GM12878 (cell line): ENCODE results near the gene CDR2. TPM values are rescaled to one million over a fixed set of nuclear protein-coding genes. Genes with fewer than 3 reads are reported as not detected.
A peak's percentile ranks its signal among the peaks of the same experiment; 100 is the strongest.

ENCODE experiments used
- ATAC-seq: fragments of 200-7000 bp; cut with Tn5 transposase; 3 replicates; pipeline ENCODE4 v1.9.1; 2020; ENCODE audit warnings: mild to moderate bottlenecking, moderate library complexity
- BruUV-seq: library from RNA; stranded (reverse); fragments of 400-500 nt; replicated peaks from 2 replicates; lab custom pipeline; 2021; lab: Mats Ljungman, UMichigan
- CTCF ChIA-PET: fragments of 300-600 bp; sonication (Branson Sonifier 250); formaldehyde crosslinking; extraction: SDS; loops from one replicate; lab custom pipeline; 2021; ENCODE audit warnings: inconsistent platforms; lab: Yijun Ruan, JAX
- POLR2A ChIA-PET: fragments of 350-600 bp; formaldehyde crosslinking; extraction: SDS; loops from one replicate; lab custom pipeline; 2021; ENCODE audit warnings: inconsistent platforms; lab: Charles Lee
- RAD21 ChIA-PET: fragments of 300-600 bp; sonication (Branson Sonifier 250); formaldehyde crosslinking; loops from one replicate; lab custom pipeline; 2023; ENCODE audit warnings: antibody characterized with exemption; ENCODE audit not compliant: unreplicated experiment; lab: Charles Lee
- SMC1A ChIA-PET: fragments of 300-600 bp; sonication (Branson Sonifier 250); formaldehyde crosslinking; loops from one replicate; lab custom pipeline; 2023; ENCODE audit not compliant: unreplicated experiment, uncharacterized antibody; lab: Charles Lee
- DNase-seq: peaks from one replicate; pipeline ENCODE4 v3.0.0-alpha.2; 2011; ENCODE audit warnings: low read depth, low spot score
- FAIRE-seq: peaks from 3 replicates; lab custom pipeline; 2011; peaks lifted over from hg19 to GRCh38; lab: Jason Lieb, UNC
- H2AFZ ChIP-seq: 2 replicates; pipeline ENCODE4 v1.6.0; 2011; ENCODE audit warnings: low read depth, low read length, control low read depth; ENCODE audit not compliant: control insufficient read depth
- H3K27ac ChIP-seq: 2 replicates; pipeline ENCODE4 v1.5.1; 2011; ENCODE audit warnings: control low read depth; ENCODE audit not compliant: control insufficient read depth, insufficient read depth
- H3K27me3 ChIP-seq, 2 experiments: replicated peaks in 1 of 2; 2 replicates each; pipeline versions ENCODE4 v1.6.0 to v1.6.1; 2011; ENCODE audit warnings: low read length in 1 of 2; ENCODE audit not compliant: control insufficient read depth in 2 of 2, insufficient read depth in 2 of 2
- H3K36me3 ChIP-seq, 2 experiments: 2 replicates each; pipeline ENCODE4 v1.5.1; 2011; ENCODE audit warnings: low read length in 1 of 2; ENCODE audit not compliant: control insufficient read depth in 2 of 2, insufficient read depth in 2 of 2
- H3K4me1 ChIP-seq: 2 replicates; pipeline ENCODE4 v1.6.1; 2011; ENCODE audit warnings: mild to moderate bottlenecking, low read length, moderate library complexity, mixed read lengths; ENCODE audit not compliant: control insufficient read depth, insufficient read depth
- H3K4me2 ChIP-seq: 2 replicates; pipeline ENCODE4 v1.6.0; 2011; ENCODE audit warnings: control low read depth; ENCODE audit not compliant: control insufficient read depth, insufficient read depth
- H3K4me3 ChIP-seq: fragments of 200-600 bp; sonication (generic); 2 replicates; pipeline ENCODE4 v1.5.1; 2016
- H3K79me2 ChIP-seq: 2 replicates; pipeline ENCODE4 v1.6.0; 2011; ENCODE audit warnings: low read length; ENCODE audit not compliant: control insufficient read depth, insufficient read depth
- H3K9ac ChIP-seq: 2 replicates; pipeline ENCODE4 v1.8.0; 2011; ENCODE audit warnings: low read length, control low read depth, mixed read lengths; ENCODE audit not compliant: control insufficient read depth, insufficient read depth
- H3K9me3 ChIP-seq: replicated peaks from 3 replicates; pipeline ENCODE4 v1.5.1; 2011; ENCODE audit warnings: mild to moderate bottlenecking, low read length; ENCODE audit not compliant: control insufficient read depth, insufficient read depth
- H4K20me1 ChIP-seq: 2 replicates; pipeline ENCODE4 v1.6.0; 2011; ENCODE audit not compliant: control insufficient read depth, insufficient read depth
- BHLHE40 ChIP-seq, 2 experiments: fragments of 450-650 bp in 1 of 2; IDR thresholded peaks; 2 replicates each; pipeline ENCODE4 v1.6.1; 2011 to 2017; ENCODE audit warnings: low read depth in 2 of 2, borderline replicate concordance in 1 of 2, improper control_type of control experiment in 1 of 2, low read length in 1 of 2, mild to moderate bottlenecking in 1 of 2
- CBFB ChIP-seq: IDR thresholded peaks from 2 replicates; pipeline ENCODE4 v1.6.1; 2016; ENCODE audit warnings: antibody characterized with exemption, low read depth
- CBX5 ChIP-seq: sonication (generic); IDR thresholded peaks from 2 replicates; pipeline ENCODE4 v1.6.1; 2016; ENCODE audit warnings: low read depth, moderate library complexity, mild to moderate bottlenecking, inconsistent platforms
- GATAD2B ChIP-seq: fragments of 450-650 bp; conservative IDR thresholded peaks from 2 replicates; pipeline ENCODE4 v1.6.1; 2017; ENCODE audit warnings: low read depth, mild to moderate bottlenecking, moderate library complexity
- HDAC2 ChIP-seq: fragments of 200-600 bp; sonication (generic); IDR thresholded peaks from 2 replicates; pipeline ENCODE4 v1.6.1; 2017
- MYB ChIP-seq: fragments of 150-350 bp; IDR thresholded peaks from 2 replicates; pipeline ENCODE4 v1.6.1; 2014; ENCODE audit warnings: mild to moderate bottlenecking, low read depth, low read length, borderline replicate concordance
- PAX5 ChIP-seq: IDR thresholded peaks from 2 replicates; pipeline ENCODE4 v1.6.1; 2011; ENCODE audit warnings: low read depth, low read length, borderline replicate concordance
- POLR2A ChIP-seq: IDR thresholded peaks from 2 replicates; pipeline ENCODE4 v1.6.1; 2011; ENCODE audit warnings: low read depth, mild to moderate bottlenecking, low read length
- POLR2AphosphoS5 ChIP-seq: IDR thresholded peaks from 2 replicates; pipeline ENCODE4 v1.6.1; 2011; ENCODE audit warnings: mild to moderate bottlenecking, low read length, inconsistent platforms
- ZNF217 ChIP-seq: fragments of 450-650 bp; IDR thresholded peaks from 2 replicates; pipeline ENCODE4 v1.6.1; 2017; ENCODE audit warnings: antibody characterized with exemption, mild to moderate bottlenecking
- ZSCAN29 ChIP-seq: fragments of 450-650 bp; IDR thresholded peaks from 2 replicates; pipeline ENCODE4 v1.6.1; 2017; ENCODE audit warnings: mild to moderate bottlenecking, moderate library complexity
- WGBS: methylation state at CpG from one replicate; pipeline ENCODE4 v1.1.6; 2016; ENCODE audit warnings: low lambda C conversion rate; ENCODE audit not compliant: insufficient replicate concordance, insufficient coverage; ENCODE audit errors: missing lambda C conversion rate; 5-methylcytosine and 5-hydroxymethylcytosine counted together
- in situ Hi-C: fragments of 300-500 bp; cut with MboI; formaldehyde crosslinking; loops from 9 replicates; pipeline ENCODE4 v1.14.3; 2018; ENCODE audit warnings: mixed read lengths
- intact Hi-C: fragments of 100-400 bp; cut with micrococcal nuclease; formaldehyde crosslinking; loops from one replicate; pipeline ENCODE4 v1.14.2; 2022; ENCODE audit not compliant: unreplicated experiment
- polyA plus RNA-seq, 11 experiments: library from polyadenylated mRNA; depleted of rRNA in 4 of 11; unstranded in 6 of 11; stranded (reverse) in 5 of 11; fragments of >200 nt; fragmentation: Nextera tagmentation in 4 of 11; fragmentation: Illumina TruSeq in 1 of 11; extraction: Ambion mirVana in 4 of 11; extraction: Trizol in 1 of 11; gene quantifications; 1 replicate in 1 of 11; 2 replicates in 10 of 11; pipeline versions ENCODE4 v1.2.1 to v1.2.3, GENCODE V29; 2011 to 2016; ENCODE audit warnings: inconsistent platforms in 2 of 11, missing spikeins in 2 of 11, low read depth in 1 of 11
- total RNA-seq, 4 experiments: library from RNA; depleted of rRNA in 3 of 4; stranded (reverse); fragments of >200 nt in 3 of 4; fragmentation: Illumina TruSeq in 1 of 4; extraction: Trizol in 1 of 4; gene quantifications; 2 replicates each; pipeline versions ENCODE4 v1.2.1 to v1.2.3, GENCODE V29; 2013 to 2021
- TF ChIP-seq, protein P1 (sequence below): IDR thresholded peaks from 2 replicates; pipeline ENCODE4 v1.6.1; 2011; ENCODE audit warnings: borderline replicate concordance, low read depth, mild to moderate bottlenecking, moderate library complexity, low read length; ENCODE audit not compliant: insufficient read depth, poor library complexity, severe bottlenecking
- TF ChIP-seq, protein P2 (sequence below): fragments of 450-650 bp; IDR thresholded peaks from 2 replicates; pipeline ENCODE4 v1.6.1; 2018; ENCODE audit warnings: mild to moderate bottlenecking, low read depth, moderate library complexity; ENCODE audit not compliant: partially characterized antibody

Gene CDR2
- total and polyA plus RNA-seq, 10 of the 15 experiments (the other 5 are each of a cell fraction or from before 2014, with no cell fraction given): 4.8 to 24.3 (median 19.2) TPM

DNA sequence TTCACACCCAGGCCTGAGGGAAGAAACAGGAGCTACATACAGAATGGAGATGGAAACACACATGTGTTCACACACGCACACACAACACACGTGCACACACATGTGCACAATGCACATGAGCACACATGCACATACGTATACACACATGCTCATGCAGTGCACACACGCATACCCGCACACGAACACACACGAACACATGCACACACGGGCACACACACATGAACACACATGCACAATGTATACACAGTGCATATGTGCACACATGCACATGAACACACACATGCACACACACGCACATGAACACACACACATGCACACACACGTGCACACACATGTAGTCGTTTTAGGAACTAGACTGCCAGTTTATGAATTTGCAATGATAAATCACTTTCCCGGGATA, 49.3 kb upstream of the CDR2 start:
- Histone ChIP-seq H4K20me1 (no peaks in the 10 kb centered on the region), H3K4me2 (no peak overlapping the region), H3K9ac (no peak overlapping the region), H3K27me3 (no peaks in the 10 kb centered on the region), H2AFZ (no peak overlapping the region), H3K27ac (no peak overlapping the region), H3K79me2 (no peaks in the 10 kb centered on the region), H3K4me1 (no peaks in the 10 kb centered on the region), H3K36me3 (peaks cover 8 to 11% of the 10 kb centered on the region in 2 experiments; a peak in 3 of 4 replicates), H3K4me3 (no peak overlapping the region), H3K9me3 (no peaks in the 10 kb centered on the region)
- intact Hi-C loops: no loop called here
- BruUV-seq: no TSS peak
- no peak for DNase-seq
- no peak for FAIRE-seq
- ChIA-PET RAD21 (no interaction called here), POLR2A (no interaction called here), CTCF (no interaction called here), SMC1A (no interaction called here)
- WGBS: 97% methylated on average over 12 of the region's 12 CpGs
- in situ Hi-C loops: loop anchor here (25.0 kb wide), 1 partner anchor 139 kb away; no protein-coding TSS in a partner anchor
- no peak for ATAC-seq
- TF ChIP-seq HDAC2 (no peak), POLR2AphosphoS5 (0 out of 2 replicates have a peak, but pooled peaks have one; percentile 27), POLR2A (peak; percentile 55), MYB (no peak)
- TF ChIP-seq, protein P1, sequence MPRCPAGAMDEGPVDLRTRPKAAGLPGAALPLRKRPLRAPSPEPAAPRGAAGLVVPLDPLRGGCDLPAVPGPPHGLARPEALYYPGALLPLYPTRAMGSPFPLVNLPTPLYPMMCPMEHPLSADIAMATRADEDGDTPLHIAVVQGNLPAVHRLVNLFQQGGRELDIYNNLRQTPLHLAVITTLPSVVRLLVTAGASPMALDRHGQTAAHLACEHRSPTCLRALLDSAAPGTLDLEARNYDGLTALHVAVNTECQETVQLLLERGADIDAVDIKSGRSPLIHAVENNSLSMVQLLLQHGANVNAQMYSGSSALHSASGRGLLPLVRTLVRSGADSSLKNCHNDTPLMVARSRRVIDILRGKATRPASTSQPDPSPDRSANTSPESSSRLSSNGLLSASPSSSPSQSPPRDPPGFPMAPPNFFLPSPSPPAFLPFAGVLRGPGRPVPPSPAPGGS: peak; percentile 67

DNA sequence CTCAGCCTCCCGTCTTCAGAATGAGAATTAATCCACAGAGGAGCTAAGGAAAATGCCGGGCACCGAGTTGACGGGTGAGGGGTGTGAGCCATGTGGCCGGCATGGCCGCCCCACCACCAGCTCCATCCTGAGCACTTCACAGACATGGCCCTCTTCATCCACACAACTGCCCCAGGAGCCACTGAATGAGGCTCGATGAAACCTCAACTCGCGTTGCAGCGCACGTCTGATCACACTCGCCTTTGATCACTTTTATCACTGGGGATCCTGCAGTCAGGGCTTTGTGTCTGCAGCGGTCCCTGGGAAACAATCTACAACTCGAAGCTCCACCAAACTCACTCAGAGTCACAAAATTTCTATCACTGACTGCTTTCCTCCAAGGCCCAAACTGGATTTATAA, 46.7 kb upstream of the CDR2 start:
- H3K9me3 ChIP-seq: no peaks in the 10 kb centered on the region
- RAD21 ChIA-PET: no interaction called here
- no peaks in the 10 kb centered on the region for H3K79me2 ChIP-seq
- CTCF ChIA-PET: interaction anchor here (1.0 kb wide), 1 partner anchor 18 kb away, joined by 3 read pairs; no protein-coding TSS in a partner anchor
- no peak for TF ChIP-seq CBFB
- no peak for TF ChIP-seq CBX5
- no peak for TF ChIP-seq ZNF217
- TF ChIP-seq GATAD2B: no peak
- TF ChIP-seq ZSCAN29: no peak
- no peak for TF ChIP-seq PAX5
- TF ChIP-seq BHLHE40 (IDR thresholded peaks at IDR 0.05; ENCODE audit: borderline replicate concordance in 1 of 2, low read depth in 2 of 2, low read length in 1 of 2): no peak
- TF ChIP-seq, protein P2, sequence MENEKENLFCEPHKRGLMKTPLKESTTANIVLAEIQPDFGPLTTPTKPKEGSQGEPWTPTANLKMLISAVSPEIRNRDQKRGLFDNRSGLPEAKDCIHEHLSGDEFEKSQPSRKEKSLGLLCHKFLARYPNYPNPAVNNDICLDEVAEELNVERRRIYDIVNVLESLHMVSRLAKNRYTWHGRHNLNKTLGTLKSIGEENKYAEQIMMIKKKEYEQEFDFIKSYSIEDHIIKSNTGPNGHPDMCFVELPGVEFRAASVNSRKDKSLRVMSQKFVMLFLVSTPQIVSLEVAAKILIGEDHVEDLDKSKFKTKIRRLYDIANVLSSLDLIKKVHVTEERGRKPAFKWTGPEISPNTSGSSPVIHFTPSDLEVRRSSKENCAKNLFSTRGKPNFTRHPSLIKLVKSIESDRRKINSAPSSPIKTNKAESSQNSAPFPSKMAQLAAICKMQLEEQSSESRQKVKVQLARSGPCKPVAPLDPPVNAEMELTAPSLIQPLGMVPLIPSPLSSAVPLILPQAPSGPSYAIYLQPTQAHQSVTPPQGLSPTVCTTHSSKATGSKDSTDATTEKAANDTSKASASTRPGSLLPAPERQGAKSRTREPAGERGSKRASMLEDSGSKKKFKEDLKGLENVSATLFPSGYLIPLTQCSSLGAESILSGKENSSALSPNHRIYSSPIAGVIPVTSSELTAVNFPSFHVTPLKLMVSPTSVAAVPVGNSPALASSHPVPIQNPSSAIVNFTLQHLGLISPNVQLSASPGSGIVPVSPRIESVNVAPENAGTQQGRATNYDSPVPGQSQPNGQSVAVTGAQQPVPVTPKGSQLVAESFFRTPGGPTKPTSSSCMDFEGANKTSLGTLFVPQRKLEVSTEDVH: no peak
- peaks cover 7 to 9% of the 10 kb centered on the region in 2 experiments; a peak in 3 of 4 replicates for H3K36me3 ChIP-seq
- H3K4me3 ChIP-seq: no peak overlapping the region
- SMC1A ChIA-PET: no interaction called here
- in situ Hi-C loops: loop anchor here (25.0 kb wide), 1 partner anchor 141 kb away; no protein-coding TSS in a partner anchor
- no peak overlapping the region for H3K27ac ChIP-seq
- H3K27me3 ChIP-seq: no peaks in the 10 kb centered on the region
- H4K20me1 ChIP-seq: no peaks in the 10 kb centered on the region
- 99% methylated on average over 14 of the region's 14 CpGs for WGBS
- POLR2A ChIA-PET: interaction anchor here (0.6 kb wide), 1 partner anchor 23 kb away, joined by 4 read pairs; no protein-coding TSS in a partner anchor
- intact Hi-C loops: no loop called here
- FAIRE-seq (no peak), DNase-seq (no peak), ATAC-seq (no peak)
- no peak overlapping the region for H3K4me2 ChIP-seq
- no TSS peak for BruUV-seq
- H3K4me1 ChIP-seq: no peaks in the 10 kb centered on the region
- H3K9ac ChIP-seq: no peak overlapping the region
- H2AFZ ChIP-seq: no peak overlapping the region
